Left kidney (tissue), 2 donors: ENCODE data around the gene CRKL. TPM values are rescaled to one million over a fixed set of nuclear protein-coding genes. Genes with fewer than 3 reads are reported as not detected.

Experiments
- DNase-seq: peaks from one replicate; pipeline ENCODE4 v3.0.0-alpha.2; 2013
- polyA plus RNA-seq: library from polyadenylated mRNA; unstranded; fragments of 120-200 nt; gene quantifications from one replicate; pipeline ENCODE4 v1.2.1, GENCODE V29; 2013; ENCODE audit not compliant: insufficient read length

Gene CRKL
- polyA plus RNA-seq, 1 donor, result 62.3 TPM

GRCh38 chr22:20980938-20981722 lies 63.9 kb downstream of the CRKL start:
- no peak for DNase-seq

GRCh38 chr22:20981787-20982562 lies 64.8 kb downstream of the CRKL start, which contains the start of gene LZTR1:
TSS of gene LZTR1 (plus strand) at chr22:20982297. CDS start at chr22:20982372, 75 bp downstream.
- DNase-seq, result peak; percentile 78

- no peak for DNase-seq
Observed at GRCh38 chr22:20982563-20982882, 65.3 kb downstream of the CRKL start.

GRCh38 chr22:20983081-20983771 lies 66.0 kb downstream of the CRKL start:
- DNase-seq, result no peak

GRCh38 chr22:20985720-20986119 lies 68.5 kb downstream of the CRKL start:
- no peak for DNase-seq

GRCh38 chr22:20986365-20986764 lies 69.2 kb downstream of the CRKL start:
- no peak for DNase-seq

- DNase-seq, result no peak
Observed at GRCh38 chr22:20987375-20987774, 70.2 kb downstream of the CRKL start.

GRCh38 chr22:20988573-20989322 lies 71.5 kb downstream of the CRKL start:
- no peak for DNase-seq

GRCh38 chr22:20989323-20990138 lies 72.3 kb downstream of the CRKL start:
- no peak for DNase-seq

- DNase-seq, result no peak
Observed at GRCh38 chr22:20990184-20991180, 73.3 kb downstream of the CRKL start.

- no peak for DNase-seq
Observed at GRCh38 chr22:20991252-20992055, 74.2 kb downstream of the CRKL start.

- no peak for DNase-seq
Observed at GRCh38 chr22:20992056-20992442, 74.8 kb downstream of the CRKL start.

GRCh38 chr22:20992456-20993303 lies 75.5 kb downstream of the CRKL start:
- DNase-seq, result no peak

GRCh38 chr22:20993304-20994127 lies 76.3 kb downstream of the CRKL start:
- no peak for DNase-seq

GRCh38 chr22:20994128-20994901 lies 77.1 kb downstream of the CRKL start:
- no peak for DNase-seq

GRCh38 chr22:20994902-20995241 lies 77.7 kb downstream of the CRKL start:
- no peak for DNase-seq
